BLaER1 treated with 17β-estradiol and CSF1 and Interleukin-3, amounts not matched to agents 10 nM and 100 nM (cell line): ENCODE data around the gene B4GALNT1.
"Not testable (repeated sequence)": the region's sequence is repeated elsewhere in the genome, so short reads cannot be mapped to it uniquely, and the experiment has no call there.

Experiments used
- H3K27ac ChIP-seq, 11 experiments: shearing (Covaris generic); formaldehyde crosslinking; 2 replicates each; pipeline ENCODE4 v1.8.1; 2022
- H3K27me3 ChIP-seq, 11 experiments: shearing (Covaris generic); formaldehyde crosslinking; 2 replicates each; pipeline ENCODE4 v1.8.1; 2022
- H3K36me3 ChIP-seq, 11 experiments: shearing (Covaris generic); formaldehyde crosslinking; 2 replicates each; pipeline ENCODE4 v1.8.1; 2022
- H3K4me1 ChIP-seq, 10 experiments: shearing (Covaris generic); formaldehyde crosslinking; 2 replicates each; pipeline ENCODE4 v1.8.1; 2022
- H3K4me2 ChIP-seq, 11 experiments: shearing (Covaris generic); formaldehyde crosslinking; 2 replicates each; pipeline ENCODE4 v1.8.1; 2022
- H3K4me3 ChIP-seq, 10 experiments: shearing (Covaris generic); formaldehyde crosslinking; 2 replicates each; pipeline ENCODE4 v1.8.1; 2022
- H3K9ac ChIP-seq, 11 experiments: shearing (Covaris generic); formaldehyde crosslinking; 2 replicates each; pipeline ENCODE4 v1.8.1; 2022
- H3K9me3 ChIP-seq, 11 experiments: shearing (Covaris generic); formaldehyde crosslinking; replicated peaks in 1 of 11; 2 replicates each; pipeline ENCODE4 v1.8.1; 2022
- H4K20me1 ChIP-seq, 11 experiments: shearing (Covaris generic); formaldehyde crosslinking; 2 replicates each; pipeline ENCODE4 v1.8.1; 2022
- Cebpa-rat ChIP-seq, 11 experiments: shearing (Covaris generic); IDR thresholded peaks; 2 replicates each; pipeline ENCODE4 v1.8.1; 2022

The B4GALNT1 gene

DNA sequence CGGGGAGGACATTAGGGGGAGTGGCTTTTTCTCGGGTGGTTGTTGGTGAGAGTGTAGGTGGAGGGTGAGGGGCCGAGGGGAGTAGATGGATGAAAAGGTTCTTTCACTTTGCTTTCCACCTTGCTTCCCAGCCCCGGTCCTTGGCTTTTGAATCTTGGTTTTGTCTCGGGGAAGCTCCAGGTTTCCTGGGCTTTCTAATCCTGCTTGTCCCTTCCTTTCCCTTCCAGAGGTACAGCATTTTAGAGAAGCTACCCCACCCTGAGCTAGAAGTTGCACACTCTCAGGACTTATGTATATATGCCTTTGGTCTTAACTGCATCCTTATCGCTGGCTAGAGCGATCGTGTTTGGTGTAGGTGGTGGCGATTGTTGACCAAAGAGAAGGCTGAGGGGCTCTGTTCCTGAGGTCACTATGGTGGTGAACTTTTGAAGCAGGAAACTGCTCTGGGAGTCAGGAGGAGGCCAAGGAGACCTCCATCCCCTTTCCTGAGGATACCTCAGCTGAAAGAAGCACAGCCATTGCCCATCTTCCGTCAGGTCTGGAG lies 41.1 kb downstream of the B4GALNT1 start:
- no peaks in the 10 kb centered on the region; a peak in 1 of 22 replicates for H3K9me3 ChIP-seq

DNA sequence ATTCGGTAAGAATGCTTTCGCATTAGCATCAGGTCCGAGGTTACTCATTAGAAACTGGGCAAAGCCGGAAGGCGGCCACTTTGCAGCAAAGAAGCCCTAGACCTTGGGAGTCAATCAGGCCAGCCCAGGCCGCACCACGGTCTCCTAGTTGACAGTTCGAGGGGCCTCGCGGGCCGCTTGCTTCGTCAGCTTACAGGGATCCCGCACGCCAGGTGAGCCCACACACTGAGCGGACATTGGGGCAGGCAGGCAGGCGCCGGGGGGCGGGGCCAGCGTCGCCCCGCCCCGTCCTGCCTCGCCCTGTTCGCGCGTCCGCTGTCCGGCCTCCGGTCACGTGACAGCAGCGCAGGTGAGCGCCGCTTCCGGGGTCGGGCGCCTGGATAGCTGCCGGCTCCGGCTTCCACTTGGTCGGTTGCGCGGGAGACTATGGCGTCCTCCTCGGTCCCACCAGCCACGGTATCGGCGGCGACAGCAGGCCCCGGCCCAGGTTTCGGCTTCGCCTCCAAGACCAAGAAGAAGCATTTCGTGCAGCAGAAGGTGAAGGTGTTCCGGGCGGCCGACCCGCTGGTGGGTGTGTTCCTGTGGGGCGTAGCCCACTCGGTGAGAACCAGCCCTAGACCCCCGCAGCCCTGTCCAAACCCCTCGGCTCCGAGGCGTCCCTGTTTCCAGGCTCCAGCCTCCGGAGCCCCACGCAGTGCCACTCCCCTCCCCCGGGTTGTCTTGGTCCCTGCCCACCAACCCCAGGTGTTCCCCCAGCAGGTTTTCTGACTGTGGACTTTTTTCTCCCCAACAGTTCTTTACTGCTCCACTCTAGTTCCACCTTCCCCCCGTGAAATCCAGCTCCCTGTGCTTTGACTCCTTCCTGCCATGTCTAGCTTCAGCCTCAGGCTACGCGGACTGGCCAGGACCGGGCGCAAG lies 41.9 kb downstream of the B4GALNT1 start, which contains the start of gene PIP4K2C:
TSS of gene PIP4K2C (plus strand) at position 329 of the 918 bp plus-strand sequence. CDS start at position 427, 98 bp downstream.
- no peaks in the 10 kb centered on the region; a peak in 1 of 22 replicates for H3K9me3 ChIP-seq
- no peaks in the 10 kb centered on the region; a peak in 1 of 22 replicates for H4K20me1 ChIP-seq
- peak within 1 kb of the TSS; percentile 85 to 98 (median 90) for H3K4me2 ChIP-seq
- peaks cover 0 to 14% (median 0%) of the 10 kb centered on the region in 11 experiments; a peak in 4 of 22 replicates for H3K36me3 ChIP-seq
- TF ChIP-seq Cebpa-rat (IDR thresholded peaks at IDR 0.05), result no peak
- peak within 1 kb of the TSS; percentile 58 to 73 (median 64) for H3K4me3 ChIP-seq
- H3K4me1 ChIP-seq, result peaks cover 11 to 22% (median 19%) of the 10 kb centered on the region in 10 experiments
- H3K27ac ChIP-seq, result peak within 1 kb of the TSS in 8 of 11 experiments; percentile 2 to 53 (median 28); a peak in 10 of 22 replicates
- peaks cover 16 to 32% (median 23%) of the 10 kb centered on the region in 11 experiments; a peak in 21 of 22 replicates for H3K27me3 ChIP-seq
- peak within 1 kb of the TSS; percentile 16 to 77 (median 62); a peak in 21 of 22 replicates for H3K9ac ChIP-seq

More for the DNA sequence above, 41.1 kb downstream of the B4GALNT1 start:
- Histone ChIP-seq H4K20me1 (no peaks in the 10 kb centered on the region), H3K9ac (peak overlapping the region in 3 of 11 experiments; percentile 65 to 77 (median 67); a peak in 3 of 22 replicates), H3K4me2 (peak overlapping the region; percentile 85 to 98 (median 90)), H3K27ac (no peak overlapping the region), H3K4me1 (peaks cover 11 to 22% (median 19%) of the 10 kb centered on the region in 10 experiments), H3K4me3 (peak overlapping the region; percentile 58 to 73 (median 64); a peak in 17 of 20 replicates), H3K36me3 (peaks cover 0 to 15% (median 0%) of the 10 kb centered on the region in 11 experiments; a peak in 5 of 22 replicates), H3K27me3 (peaks cover 16 to 32% (median 23%) of the 10 kb centered on the region in 11 experiments; a peak in 21 of 22 replicates)
- no peak for TF ChIP-seq Cebpa-rat (IDR thresholded peaks at IDR 0.05)

DNA sequence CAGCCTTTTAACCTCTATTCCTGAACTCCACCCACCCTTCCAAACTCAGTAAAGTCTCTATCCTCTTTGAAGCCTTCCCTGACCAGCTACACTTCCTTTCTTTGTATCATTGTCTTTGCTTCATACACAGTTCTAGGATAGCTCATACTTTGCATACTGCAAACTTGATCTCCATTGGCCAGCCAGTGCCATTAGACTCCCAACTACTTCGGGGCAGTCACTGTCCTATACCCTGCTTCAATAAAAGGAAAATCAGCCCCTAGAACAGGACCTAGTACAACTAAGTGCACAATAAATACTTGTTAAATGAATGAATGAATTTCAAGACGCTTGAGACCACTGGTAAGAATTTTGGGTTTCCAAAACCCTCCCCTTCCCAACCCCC lies 42.5 kb downstream of the B4GALNT1 start:
- no peak for TF ChIP-seq Cebpa-rat (IDR thresholded peaks at IDR 0.05)
- H4K20me1 ChIP-seq, result no peaks in the 10 kb centered on the region; a peak in 1 of 22 replicates
- H3K27ac ChIP-seq, result peak overlapping the region in 1 of 11 experiments; percentile 12; a peak in 1 of 22 replicates
- peaks cover 11 to 22% (median 19%) of the 10 kb centered on the region in 10 experiments for H3K4me1 ChIP-seq
- peak overlapping the region; percentile 58 to 73 (median 64) for H3K4me3 ChIP-seq
- peaks cover 0 to 7% (median 0%) of the 10 kb centered on the region in 11 experiments; a peak in 2 of 22 replicates for H3K36me3 ChIP-seq
- no peaks in the 10 kb centered on the region; a peak in 1 of 22 replicates for H3K9me3 ChIP-seq
- H3K27me3 ChIP-seq, result peaks cover 16 to 32% (median 23%) of the 10 kb centered on the region in 11 experiments; a peak in 21 of 22 replicates
- H3K9ac ChIP-seq, result peak overlapping the region in 8 of 11 experiments; percentile 62 to 77 (median 64); a peak in 14 of 22 replicates
- peak overlapping the region; percentile 85 to 98 (median 90) for H3K4me2 ChIP-seq

DNA sequence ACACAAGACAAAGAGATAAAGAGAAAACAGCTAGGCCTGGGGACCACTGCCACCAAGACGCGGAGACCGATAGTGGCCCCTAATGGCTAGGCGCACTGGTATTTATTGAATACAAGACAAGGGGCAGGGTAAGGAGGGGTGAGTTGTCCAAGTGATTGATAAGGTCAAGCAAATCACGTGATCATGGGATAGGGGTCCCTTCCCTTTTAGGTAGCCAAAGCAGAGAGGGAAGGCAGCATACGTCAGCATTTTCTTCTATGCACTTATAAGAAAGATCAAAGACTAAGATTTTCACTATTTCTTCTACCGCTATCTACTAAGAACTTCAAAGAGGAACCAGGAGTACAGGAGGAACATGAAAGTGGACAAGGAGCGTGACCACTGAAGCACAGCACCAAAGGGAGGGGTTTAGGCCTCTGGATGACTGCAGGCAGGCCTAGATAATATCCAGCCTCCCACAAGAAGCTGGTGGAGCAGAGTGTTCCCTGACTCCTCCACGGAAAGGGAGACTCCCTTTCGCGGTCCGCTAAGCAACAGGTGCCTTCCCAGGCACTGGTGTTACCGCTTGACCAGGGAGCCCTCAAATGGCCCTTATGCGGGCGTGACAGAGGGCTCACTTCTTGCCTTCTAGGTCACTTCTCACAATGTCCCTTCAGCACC lies 43.9 kb downstream of the B4GALNT1 start:
- H3K9me3 ChIP-seq, H3K36me3 ChIP-seq, H3K4me2 ChIP-seq, H3K9ac ChIP-seq, H3K27ac ChIP-seq, H3K4me3 ChIP-seq, H4K20me1 ChIP-seq: not testable (repeated sequence)
- peaks cover 16 to 34% (median 23%) of the 10 kb centered on the region in 10 experiments for H3K4me1 ChIP-seq
- peaks cover 16 to 32% (median 23%) of the 10 kb centered on the region in 11 experiments; a peak in 21 of 22 replicates for H3K27me3 ChIP-seq

DNA sequence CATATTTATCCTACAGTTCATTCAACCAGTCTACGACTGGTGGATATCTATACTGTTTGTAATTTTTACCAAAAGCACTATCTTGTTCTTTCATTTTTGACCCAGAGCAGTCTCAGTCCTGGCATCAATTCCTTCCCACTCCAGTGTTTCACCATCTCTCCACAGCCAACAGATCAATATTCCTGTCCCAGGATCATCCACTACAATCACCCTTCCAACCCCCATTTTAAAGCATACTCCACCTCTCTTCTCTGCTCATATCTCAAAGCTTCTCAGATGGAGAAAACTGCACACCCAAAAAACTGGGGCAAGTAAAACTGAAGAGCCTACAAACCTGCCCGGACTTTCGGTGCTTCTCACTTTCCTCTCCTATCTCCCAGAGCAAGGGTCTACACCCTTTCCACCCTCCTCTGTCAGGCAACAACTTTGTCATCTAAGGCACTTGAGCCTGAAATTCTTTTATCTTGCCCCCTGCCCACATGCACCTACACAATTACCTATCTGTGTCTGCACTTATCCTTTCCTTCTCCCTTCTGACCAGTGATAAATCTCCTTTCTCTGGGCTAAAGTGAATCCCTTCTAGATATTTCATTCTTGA lies 46.1 kb downstream of the B4GALNT1 start:
- Histone ChIP-seq H3K9ac (no peak overlapping the region), H3K4me1 (peaks cover 16 to 30% (median 22%) of the 10 kb centered on the region in 10 experiments), H3K27me3 (peaks cover 16 to 22% (median 18%) of the 10 kb centered on the region in 11 experiments; a peak in 21 of 22 replicates), H3K4me3 (no peak overlapping the region), H4K20me1 (no peaks in the 10 kb centered on the region; a peak in 2 of 22 replicates), H3K36me3 (no peaks in the 10 kb centered on the region), H3K27ac (no peak overlapping the region), H3K9me3 (no peaks in the 10 kb centered on the region; a peak in 1 of 22 replicates), H3K4me2 (no peak overlapping the region)
- no peak for TF ChIP-seq Cebpa-rat (IDR thresholded peaks at IDR 0.05)

DNA sequence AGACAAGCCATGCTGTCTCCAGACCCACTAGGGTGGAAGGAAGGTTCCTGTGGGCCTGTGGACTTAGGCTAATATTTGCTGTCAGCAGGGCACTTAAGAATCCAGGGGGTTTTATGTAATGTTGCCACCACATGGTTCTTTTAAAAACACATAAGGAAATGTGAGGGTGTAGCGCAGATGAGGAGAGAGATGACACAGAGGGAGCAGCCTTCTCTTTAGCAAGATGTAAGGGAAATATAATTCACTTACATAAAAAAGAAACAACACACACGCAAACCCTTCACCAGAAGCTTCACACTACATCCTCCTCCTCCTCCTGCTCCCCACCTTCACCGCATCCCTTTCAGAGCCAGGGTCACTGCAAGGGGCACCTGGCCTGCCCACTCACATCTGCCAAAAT lies 46.9 kb downstream of the B4GALNT1 start:
- Histone ChIP-seq H3K4me1 (peaks cover 11 to 22% (median 15%) of the 10 kb centered on the region in 10 experiments), H3K27ac (no peak overlapping the region), H3K27me3 (peaks cover 8 to 14% (median 9%) of the 10 kb centered on the region in 11 experiments; a peak in 21 of 22 replicates), H3K9ac (no peak overlapping the region), H3K9me3 (no peaks in the 10 kb centered on the region; a peak in 1 of 22 replicates), H3K4me3 (no peak overlapping the region), H3K4me2 (no peak overlapping the region), H4K20me1 (no peaks in the 10 kb centered on the region; a peak in 2 of 22 replicates), H3K36me3 (no peaks in the 10 kb centered on the region)
- TF ChIP-seq Cebpa-rat (IDR thresholded peaks at IDR 0.05), result no peak

DNA sequence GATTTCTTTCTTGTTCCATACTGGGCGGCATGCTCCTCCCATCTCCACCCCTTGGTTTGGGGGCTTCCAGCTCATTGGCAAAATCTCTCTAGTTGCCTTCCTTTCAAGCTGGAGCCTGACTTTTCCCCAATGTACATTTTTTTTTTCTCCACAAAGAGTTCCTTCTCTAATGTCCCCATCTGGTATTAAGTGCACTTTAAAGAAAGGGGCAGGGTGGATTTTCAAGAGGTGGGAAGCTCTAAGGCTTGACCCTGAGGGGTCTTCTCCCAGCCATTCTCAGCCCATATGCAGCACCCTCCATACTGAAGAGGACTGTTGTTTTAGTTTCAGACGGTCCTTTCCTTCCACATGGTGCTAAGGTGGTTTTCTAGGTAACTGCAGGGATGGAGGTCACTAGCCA lies 47.8 kb downstream of the B4GALNT1 start:
- Histone ChIP-seq H3K4me3 (no peak overlapping the region), H3K9me3 (no peaks in the 10 kb centered on the region), H3K4me1 (peaks cover 1 to 14% (median 6%) of the 10 kb centered on the region in 10 experiments; a peak in 16 of 20 replicates), H3K4me2 (peak overlapping the region in 5 of 11 experiments; percentile 7 to 44 (median 38); a peak in 5 of 22 replicates), H3K9ac (no peak overlapping the region), H4K20me1 (no peaks in the 10 kb centered on the region; a peak in 2 of 22 replicates), H3K27me3 (peaks cover 0 to 4% (median 0%) of the 10 kb centered on the region in 11 experiments; a peak in 4 of 22 replicates), H3K27ac (no peak overlapping the region), H3K36me3 (no peaks in the 10 kb centered on the region)
- TF ChIP-seq Cebpa-rat (IDR thresholded peaks at IDR 0.05), result no peak

DNA sequence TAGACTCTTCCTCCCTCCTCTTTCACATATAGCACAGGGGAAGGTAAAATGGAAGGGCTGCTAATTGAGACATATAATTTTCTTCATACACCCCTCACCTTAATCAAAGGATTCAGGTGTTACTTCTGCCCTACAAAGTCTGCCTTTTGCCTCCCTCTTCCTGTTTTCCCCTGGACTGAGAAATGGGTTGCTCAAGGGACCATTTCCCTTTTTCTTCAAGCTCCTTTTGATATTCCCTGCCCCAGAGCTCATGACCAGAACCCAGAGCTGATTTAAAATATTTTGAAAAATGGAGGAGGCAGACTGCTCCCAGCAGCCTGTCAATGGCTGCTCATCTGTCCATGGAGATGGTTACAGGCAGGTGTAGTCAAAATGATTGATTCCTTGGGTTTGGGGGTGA lies 48.3 kb downstream of the B4GALNT1 start:
- no peak overlapping the region for H3K9ac ChIP-seq
- H3K4me3 ChIP-seq, result no peak overlapping the region
- H3K4me1 ChIP-seq, result peaks cover 0 to 14% (median 5%) of the 10 kb centered on the region in 10 experiments; a peak in 10 of 20 replicates
- no peaks in the 10 kb centered on the region for H3K36me3 ChIP-seq
- H3K4me2 ChIP-seq, result peak overlapping the region in 5 of 11 experiments; percentile 7 to 44 (median 38); a peak in 6 of 22 replicates
- no peaks in the 10 kb centered on the region; a peak in 2 of 22 replicates for H4K20me1 ChIP-seq
- H3K27me3 ChIP-seq, result peaks cover 0 to 4% (median 0%) of the 10 kb centered on the region in 11 experiments; a peak in 2 of 22 replicates
- H3K9me3 ChIP-seq, result no peaks in the 10 kb centered on the region
- no peak overlapping the region for H3K27ac ChIP-seq
- no peak for TF ChIP-seq Cebpa-rat (IDR thresholded peaks at IDR 0.05)
